HG02763 (cell line): ENCODE data around the gene TMEM164.

ENCODE experiments used
- ATAC-seq: cut with Tn5 transposase; IDR thresholded peaks from one replicate; pipeline ENCODE4 v1.9.1; 2021; ENCODE audit warnings: mild to moderate bottlenecking, moderate library complexity; ENCODE audit not compliant: unreplicated experiment

The TMEM164 gene

GRCh38 chrX:110188701-110189558, 186.0 kb downstream of the TMEM164 start:
- ATAC-seq, result no peak

DNA sequence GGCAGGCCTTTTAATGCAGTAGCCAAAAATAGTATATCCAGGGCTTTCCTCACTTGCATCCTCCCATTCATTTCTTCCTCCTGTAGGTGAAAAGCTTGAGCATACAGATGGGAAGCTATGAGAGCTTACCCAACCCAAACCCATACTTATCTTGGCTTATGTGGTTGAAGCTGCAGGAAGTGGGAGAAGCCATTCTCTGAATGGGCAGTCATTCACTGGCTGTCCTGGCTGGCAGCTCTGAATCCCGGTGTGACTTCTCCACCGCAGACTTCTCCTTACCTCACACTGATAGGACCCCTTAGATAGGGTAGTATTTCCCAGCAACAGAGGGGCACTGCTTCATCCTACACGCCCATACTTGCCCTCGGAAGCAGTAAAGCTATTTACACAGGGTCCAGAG, 189.6 kb downstream of the TMEM164 start:
- ATAC-seq, result no peak

- ATAC-seq, result no peak
These were observed 192.1 kb downstream of the TMEM164 start for GRCh38 chrX:110194977-110195376.

- no peak for ATAC-seq
These were observed 198.9 kb downstream of the TMEM164 start for GRCh38 chrX:110201799-110202198.

DNA sequence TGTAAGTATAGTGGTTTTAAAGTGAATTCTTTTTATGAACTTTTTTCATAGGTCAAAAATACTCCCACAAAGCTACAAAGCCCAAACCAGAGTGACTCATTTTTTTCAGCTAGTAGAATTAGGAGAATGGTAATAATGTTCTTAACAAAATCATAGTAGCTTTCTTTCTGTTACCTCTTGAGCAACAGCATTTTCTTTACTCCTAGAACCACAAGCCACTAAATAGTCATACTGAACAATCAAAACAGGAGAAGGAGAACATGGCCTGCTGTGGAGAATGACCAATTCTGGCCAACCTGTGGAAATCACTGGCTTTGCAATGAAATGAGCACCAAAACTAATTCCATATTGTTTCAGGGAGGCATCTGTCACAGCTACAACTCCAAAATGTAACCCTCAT, 202.1 kb downstream of the TMEM164 start:
- ATAC-seq, result no peak

GRCh38 chrX:110208092-110208491, 205.2 kb downstream of the TMEM164 start:
- ATAC-seq, result no peak

DNA sequence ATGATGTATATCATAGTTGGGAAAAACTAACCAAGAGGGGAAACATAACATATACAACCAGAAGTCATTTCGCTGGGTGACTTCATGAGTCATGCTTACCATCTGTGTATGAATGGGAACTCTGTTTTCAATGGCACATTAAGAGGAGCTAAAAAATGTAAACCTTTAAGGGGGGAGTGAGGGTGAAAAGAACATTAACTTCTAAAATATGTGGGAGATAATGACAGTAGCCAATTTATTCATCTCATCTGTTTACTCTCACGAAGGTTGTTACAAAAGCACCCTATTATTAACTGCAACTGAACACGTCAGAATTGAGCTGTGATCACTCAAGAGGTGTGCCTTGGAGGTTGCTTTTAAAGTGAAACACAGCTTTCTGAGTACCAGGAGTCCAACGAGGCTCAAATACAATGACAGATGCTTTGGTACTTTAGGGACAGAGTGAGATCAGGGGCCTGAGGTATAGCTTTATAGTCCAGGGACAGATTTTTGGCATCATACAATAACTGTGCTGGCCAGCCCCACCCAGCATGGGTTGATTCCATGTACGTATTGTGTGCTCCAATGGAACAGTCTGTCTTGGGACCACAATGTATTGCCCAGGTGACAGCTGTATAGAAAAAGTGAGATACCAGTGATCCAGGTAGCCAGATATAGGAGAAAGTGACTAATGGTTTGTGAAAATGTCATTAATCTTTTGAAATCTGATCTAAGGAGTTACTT, 207.7 kb downstream of the TMEM164 start:
- no peak for ATAC-seq

- no peak for ATAC-seq
These were observed 208.4 kb downstream of the TMEM164 start for GRCh38 chrX:110211340-110211739.

- no peak for ATAC-seq
These were observed 209.4 kb downstream of the TMEM164 start for GRCh38 chrX:110212299-110212698.

- no peak for ATAC-seq
These were observed 210.3 kb downstream of the TMEM164 start for GRCh38 chrX:110213183-110213582.

DNA sequence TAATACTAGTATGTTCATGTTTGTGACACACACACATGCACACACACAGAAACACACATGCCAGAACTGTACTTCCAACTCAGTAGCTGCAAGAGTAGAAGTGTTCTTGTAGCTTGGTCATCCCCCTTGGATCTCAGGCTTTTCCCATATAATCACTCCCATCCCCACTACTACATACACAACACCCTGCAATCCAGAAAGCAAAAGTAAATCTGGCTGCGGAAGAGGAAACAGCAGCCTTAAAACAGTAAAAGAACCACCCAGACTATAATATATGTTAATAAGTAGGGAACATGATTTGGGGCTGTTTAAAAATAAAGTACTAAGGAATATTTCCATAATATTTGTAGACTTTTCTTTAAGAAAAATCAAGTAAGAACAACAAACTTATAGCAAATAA, 211.8 kb downstream of the TMEM164 start:
- ATAC-seq, result no peak

DNA sequence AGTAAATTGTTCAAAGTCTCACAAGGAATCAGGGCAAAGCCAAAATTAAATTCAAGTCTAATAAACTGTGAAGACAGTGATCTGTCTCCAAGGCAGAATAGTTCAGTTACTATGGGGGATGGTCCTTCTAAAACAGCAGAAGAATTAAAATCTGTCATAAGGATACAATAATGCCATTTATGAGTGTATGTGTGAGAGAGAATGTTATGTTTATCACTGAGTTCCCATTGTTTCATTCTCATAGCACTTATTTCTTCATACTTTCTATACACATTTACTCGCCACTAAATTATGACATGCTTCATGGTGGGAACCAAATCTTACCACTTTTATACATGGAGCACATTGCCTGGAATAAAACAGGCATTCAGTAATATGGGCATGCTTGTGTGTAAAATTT, 212.5 kb downstream of the TMEM164 start:
- no peak for ATAC-seq

DNA sequence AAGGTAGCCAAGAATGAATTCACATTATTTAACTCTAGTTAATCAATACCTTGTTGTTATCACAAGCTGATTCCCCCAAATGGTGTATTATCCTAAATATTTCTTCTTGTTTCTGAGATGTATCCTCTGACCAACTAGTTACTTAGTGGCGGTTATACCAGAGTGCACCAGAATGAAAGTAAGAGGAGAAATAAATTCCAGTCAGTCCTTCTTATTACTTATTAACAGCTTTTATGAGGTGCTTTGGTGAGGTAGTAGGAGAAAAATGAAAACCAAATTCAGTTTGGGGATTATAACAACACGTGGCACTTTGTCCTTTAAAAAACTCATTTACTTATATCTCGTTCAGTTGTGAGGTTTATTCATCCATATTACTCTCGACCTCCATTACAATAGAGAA, 213.1 kb downstream of the TMEM164 start:
- no peak for ATAC-seq

DNA sequence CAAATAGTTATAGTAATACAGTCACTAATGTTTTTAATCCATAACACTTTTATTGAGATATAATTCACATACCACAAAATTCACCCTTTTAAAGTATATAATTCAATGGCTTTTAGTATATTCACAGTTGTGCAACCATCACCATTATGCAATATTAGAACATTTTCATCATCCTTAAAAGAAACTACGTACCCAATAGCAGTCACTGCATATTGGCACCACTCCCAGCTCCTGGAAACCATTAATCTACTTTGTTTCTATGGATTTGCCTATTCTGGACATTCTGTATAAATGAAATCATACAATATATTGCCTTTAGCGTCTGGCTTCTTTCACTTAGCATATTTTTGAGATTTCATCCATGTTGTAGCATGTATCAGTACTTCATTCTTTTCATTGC, 215.7 kb downstream of the TMEM164 start:
- no peak for ATAC-seq

GRCh38 chrX:110219920-110220319, 217.0 kb downstream of the TMEM164 start:
- ATAC-seq, result no peak

- no peak for ATAC-seq
These were observed 219.8 kb downstream of the TMEM164 start for GRCh38 chrX:110222497-110223257.

- no peak for ATAC-seq
These were observed 222.2 kb downstream of the TMEM164 start for GRCh38 chrX:110224926-110225617.

GRCh38 chrX:110226931-110227330, 224.0 kb downstream of the TMEM164 start:
- ATAC-seq, result no peak
